OCI-LY3 (cell line): Measurements from ENCODE around the gene CAMK2A.

Experiments used
- H2AFZ ChIP-seq: fragments of 200-600, 300-600 bp; shearing (Covaris generic); 2 replicates; pipeline ENCODE4 v1.6.0; 2014; ENCODE audit warnings: antibody characterized with exemption, low read depth, low read length
- H3K27ac ChIP-seq: fragments of 200-600, 300-600 bp; sonication (generic); 2 replicates; pipeline ENCODE4 v1.5.1; 2014; ENCODE audit warnings: mild to moderate bottlenecking, low read length, moderate library complexity, mixed read lengths
- H3K27me3 ChIP-seq: fragments of 200-600, 300-600 bp; sonication (generic); 2 replicates; pipeline ENCODE4 v1.6.1; 2014; ENCODE audit warnings: low read depth, low read length, mixed read lengths
- H3K36me3 ChIP-seq: fragments of 200-600, 300-600 bp; sonication (generic); replicated peaks from 2 replicates; pipeline ENCODE3; 2014; ENCODE audit warnings: low read depth, low read length, mixed read lengths
- H3K4me1 ChIP-seq: fragments of 300-600, 200-600 bp; sonication (generic); 2 replicates; pipeline ENCODE4 v1.6.1; 2014; ENCODE audit warnings: low read length, mixed read lengths
- H3K4me2 ChIP-seq: fragments of 200-600, 300-600 bp; sonication (generic); 2 replicates; pipeline ENCODE4 v1.6.1; 2014; ENCODE audit warnings: low read length, mixed read lengths
- H3K4me3 ChIP-seq: fragments of 300-600, 200-600 bp; sonication (generic); 2 replicates; pipeline ENCODE4 v1.5.1; 2014; ENCODE audit warnings: antibody characterized with exemption, mild to moderate bottlenecking, low read length, moderate library complexity
- H3K79me2 ChIP-seq: fragments of 300-600, 200-600 bp; shearing (Covaris generic); 2 replicates; pipeline ENCODE4 v1.6.1; 2014; ENCODE audit warnings: mild to moderate bottlenecking, low read length, mixed read lengths
- H3K9ac ChIP-seq: fragments of 300-600, 200-600 bp; shearing (Covaris generic); 2 replicates; pipeline ENCODE4 v1.6.0; 2014; ENCODE audit warnings: mild to moderate bottlenecking, low read length, moderate library complexity
- H3K9me3 ChIP-seq: fragments of 200-600, 300-600 bp; shearing (Covaris generic); 2 replicates; pipeline ENCODE4 v1.6.1; 2014; ENCODE audit warnings: low read length, mixed read lengths; ENCODE audit not compliant: insufficient read depth
- H4K20me1 ChIP-seq: fragments of 200-600, 300-600 bp; sonication (generic); 2 replicates; pipeline ENCODE4 v1.6.1; 2016; ENCODE audit warnings: low read length, mixed read lengths; ENCODE audit not compliant: insufficient read depth
- EZH2phosphoT487 ChIP-seq: fragments of 200-600 bp; shearing (Covaris generic); IDR thresholded peaks from 2 replicates; pipeline ENCODE4 v1.6.1; 2018; ENCODE audit warnings: antibody characterized with exemption, mixed run types, low read depth
- TF ChIP-seq, protein P1 (sequence below): fragments of 200-600, 300-600 bp; sonication (generic); IDR thresholded peaks from 2 replicates; pipeline ENCODE4 v1.5.1; 2014; ENCODE audit warnings: antibody characterized with exemption, low read length, low read depth

CAMK2A gene

DNA sequence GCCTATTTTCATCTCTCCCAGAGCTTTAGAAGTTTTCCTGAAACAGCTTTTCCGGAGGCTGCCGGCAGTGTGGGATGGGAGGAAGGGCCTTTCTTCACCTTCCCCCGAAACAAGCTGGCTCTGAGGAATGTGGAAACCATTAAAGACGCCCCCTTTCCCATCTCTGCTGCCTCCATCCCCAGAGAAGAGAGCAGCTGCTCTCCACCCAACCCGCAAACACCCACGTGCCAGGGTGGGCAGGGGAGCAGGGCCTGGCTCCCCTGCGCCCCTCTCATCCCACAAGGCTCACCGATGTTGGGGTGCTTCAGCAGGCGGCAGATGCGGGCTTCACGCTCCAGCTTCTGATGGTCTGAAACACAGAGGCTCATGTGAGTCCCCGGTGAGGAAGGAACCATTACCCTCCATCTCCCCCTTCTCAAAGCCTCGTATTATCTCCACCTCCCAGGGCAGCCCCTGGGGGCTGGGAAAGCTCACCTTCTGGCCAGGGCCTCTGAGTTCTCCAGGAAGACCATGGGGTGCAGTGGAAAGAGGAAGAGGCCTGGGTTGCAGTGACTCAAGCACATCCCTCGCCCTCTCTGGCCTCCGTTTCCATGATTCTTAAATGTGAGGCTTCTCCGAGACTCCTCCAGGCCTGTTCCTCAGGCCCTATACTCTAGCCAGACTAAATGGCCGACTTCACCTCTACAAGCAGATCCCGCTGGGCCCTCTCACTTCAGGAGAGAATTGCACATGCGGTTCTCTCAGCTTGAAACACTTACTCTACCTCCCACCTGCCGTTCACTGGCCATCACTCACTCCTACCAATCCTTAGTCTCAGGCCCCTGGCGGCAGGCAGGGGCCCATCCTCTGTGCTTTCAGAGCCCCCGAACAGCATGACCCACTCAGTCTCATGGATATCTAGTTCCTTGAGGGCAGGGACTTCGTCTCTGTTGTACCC lies 24.6 kb downstream of the CAMK2A start:
- 0 out of 2 replicates have a peak, but pooled peaks cover 5% of the 10 kb centered on the region for H3K27me3 ChIP-seq
- H3K36me3 ChIP-seq, result no peaks in the 10 kb centered on the region
- H3K4me3 ChIP-seq, result no peak overlapping the region
- H3K27ac ChIP-seq, result no peak overlapping the region
- no peak overlapping the region for H3K9ac ChIP-seq
- H3K79me2 ChIP-seq, result no peaks in the 10 kb centered on the region
- no peak overlapping the region for H2AFZ ChIP-seq
- H3K9me3 ChIP-seq, result no peaks in the 10 kb centered on the region
- H4K20me1 ChIP-seq, result no peaks in the 10 kb centered on the region
- no peak for TF ChIP-seq EZH2phosphoT487
- TF ChIP-seq, protein P1, sequence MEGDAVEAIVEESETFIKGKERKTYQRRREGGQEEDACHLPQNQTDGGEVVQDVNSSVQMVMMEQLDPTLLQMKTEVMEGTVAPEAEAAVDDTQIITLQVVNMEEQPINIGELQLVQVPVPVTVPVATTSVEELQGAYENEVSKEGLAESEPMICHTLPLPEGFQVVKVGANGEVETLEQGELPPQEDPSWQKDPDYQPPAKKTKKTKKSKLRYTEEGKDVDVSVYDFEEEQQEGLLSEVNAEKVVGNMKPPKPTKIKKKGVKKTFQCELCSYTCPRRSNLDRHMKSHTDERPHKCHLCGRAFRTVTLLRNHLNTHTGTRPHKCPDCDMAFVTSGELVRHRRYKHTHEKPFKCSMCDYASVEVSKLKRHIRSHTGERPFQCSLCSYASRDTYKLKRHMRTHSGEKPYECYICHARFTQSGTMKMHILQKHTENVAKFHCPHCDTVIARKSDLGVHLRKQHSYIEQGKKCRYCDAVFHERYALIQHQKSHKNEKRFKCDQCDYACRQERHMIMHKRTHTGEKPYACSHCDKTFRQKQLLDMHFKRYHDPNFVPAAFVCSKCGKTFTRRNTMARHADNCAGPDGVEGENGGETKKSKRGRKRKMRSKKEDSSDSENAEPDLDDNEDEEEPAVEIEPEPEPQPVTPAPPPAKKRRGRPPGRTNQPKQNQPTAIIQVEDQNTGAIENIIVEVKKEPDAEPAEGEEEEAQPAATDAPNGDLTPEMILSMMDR, result no peak
- no peak overlapping the region for H3K4me2 ChIP-seq
- no peaks in the 10 kb centered on the region for H3K4me1 ChIP-seq

DNA sequence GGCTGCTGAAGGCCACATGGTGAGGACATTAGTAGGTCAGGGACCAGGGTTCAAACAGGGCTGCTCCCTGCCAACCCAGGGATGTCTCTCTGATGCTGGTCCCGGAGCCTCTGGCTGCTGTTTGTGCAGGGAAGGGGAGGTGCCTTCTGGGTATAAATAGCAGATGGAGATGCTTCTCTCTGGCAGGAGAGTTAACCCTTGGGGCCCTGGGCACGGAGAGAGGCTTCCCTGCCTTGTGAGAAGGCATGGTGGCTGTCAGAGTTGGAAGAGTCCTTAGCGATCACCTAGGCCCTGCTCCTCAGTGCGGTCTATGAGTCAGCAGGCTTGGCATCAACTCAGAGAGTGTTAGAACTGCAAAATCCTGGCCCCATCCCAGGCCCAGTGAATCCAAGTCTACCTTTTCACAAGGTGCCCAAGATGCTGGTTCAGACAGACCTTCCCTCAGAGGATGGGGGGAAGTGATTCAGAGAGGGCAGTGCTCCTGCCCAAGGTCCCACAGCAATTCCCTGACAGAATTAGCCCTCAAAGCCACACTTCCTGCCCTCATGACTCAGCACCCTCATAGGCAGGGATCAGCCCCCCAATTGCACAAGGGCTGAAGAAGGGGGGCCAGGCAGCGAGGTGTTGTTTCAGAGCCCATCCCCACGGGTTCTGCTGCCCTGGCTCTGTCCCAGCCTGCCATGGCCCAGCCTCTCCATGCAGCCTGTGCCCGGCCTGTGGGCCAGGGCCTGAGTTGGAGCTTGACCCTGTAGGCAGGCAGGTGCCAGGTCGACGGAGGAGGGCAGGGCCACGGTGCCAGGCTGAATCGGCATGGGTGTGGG lies 25.6 kb downstream of the CAMK2A start:
- Histone ChIP-seq H3K9me3 (no peaks in the 10 kb centered on the region), H3K4me1 (no peaks in the 10 kb centered on the region), H3K9ac (no peak overlapping the region), H3K27me3 (0 out of 2 replicates have a peak, but pooled peaks cover 5% of the 10 kb centered on the region), H2AFZ (no peak overlapping the region), H3K36me3 (no peaks in the 10 kb centered on the region), H3K27ac (no peak overlapping the region), H3K4me2 (no peak overlapping the region), H3K4me3 (no peak overlapping the region), H3K79me2 (no peaks in the 10 kb centered on the region), H4K20me1 (no peaks in the 10 kb centered on the region)
- TF ChIP-seq, protein P1, result no peak
- TF ChIP-seq EZH2phosphoT487, result no peak

DNA sequence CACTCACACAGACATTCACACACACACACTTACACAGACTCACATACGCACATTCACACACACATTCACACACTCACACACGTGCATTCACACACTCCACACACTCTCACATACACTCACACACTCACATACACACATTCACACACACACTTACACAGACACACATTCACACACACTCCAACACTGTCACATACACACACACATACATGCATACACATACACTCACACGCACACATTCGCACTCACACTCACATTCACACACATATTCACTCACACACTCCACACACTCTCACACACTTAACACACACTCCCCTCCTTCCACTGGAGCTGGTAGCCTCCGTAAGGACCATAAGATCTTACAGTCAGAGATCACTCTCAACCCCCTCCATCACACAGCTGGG lies 26.2 kb downstream of the CAMK2A start:
- Histone ChIP-seq H3K79me2 (no peaks in the 10 kb centered on the region), H4K20me1 (no peaks in the 10 kb centered on the region), H3K9me3 (no peaks in the 10 kb centered on the region), H3K4me2 (no peak overlapping the region), H3K27ac (no peak overlapping the region), H3K4me1 (no peaks in the 10 kb centered on the region), H3K4me3 (no peak overlapping the region), H3K36me3 (no peaks in the 10 kb centered on the region), H3K27me3 (0 out of 2 replicates have a peak, but pooled peaks cover 5% of the 10 kb centered on the region), H3K9ac (no peak overlapping the region), H2AFZ (no peak overlapping the region)
- TF ChIP-seq, protein P1, result no peak
- no peak for TF ChIP-seq EZH2phosphoT487

DNA sequence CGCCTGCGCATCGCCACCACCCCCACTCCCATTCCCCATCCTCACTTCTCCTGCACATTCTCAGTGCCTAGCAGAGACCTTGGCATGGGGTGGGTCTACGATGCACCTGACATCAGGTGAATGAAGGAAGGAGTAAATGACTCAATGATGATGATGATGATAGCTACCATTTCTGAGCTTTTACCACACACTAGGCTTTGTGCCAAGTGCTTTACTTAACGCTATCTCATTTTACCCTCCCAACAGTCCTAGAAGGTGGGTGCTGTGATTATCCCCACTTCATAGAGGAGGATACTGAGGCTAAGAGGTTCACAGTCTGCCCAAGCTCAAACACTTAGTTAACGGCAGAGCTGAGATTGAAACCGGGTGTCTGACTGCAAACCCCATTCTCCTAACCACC lies 27.1 kb downstream of the CAMK2A start:
- Histone ChIP-seq H3K9me3 (no peaks in the 10 kb centered on the region), H3K4me2 (no peak overlapping the region), H3K4me1 (no peaks in the 10 kb centered on the region), H4K20me1 (no peaks in the 10 kb centered on the region), H3K27me3 (0 out of 2 replicates have a peak, but pooled peaks cover 5% of the 10 kb centered on the region), H3K4me3 (no peak overlapping the region), H2AFZ (no peak overlapping the region), H3K79me2 (no peaks in the 10 kb centered on the region), H3K36me3 (no peaks in the 10 kb centered on the region), H3K9ac (no peak overlapping the region), H3K27ac (no peak overlapping the region)
- TF ChIP-seq, protein P1, result no peak
- no peak for TF ChIP-seq EZH2phosphoT487
